Ovary (tissue), 9 donors: ENCODE measurements around the gene RIC1. TPM values are rescaled to one million over a fixed set of nuclear protein-coding genes. Genes with fewer than 3 reads are reported as not detected.

Experiments used
- DNase-seq, 5 donors: peaks; one replicate each; pipeline ENCODE4 v3.0.0-alpha.2; 2019 to 2020
- H3K27ac ChIP-seq, 2 donors: fragments of 200-600 bp; one replicate each; pipeline versions ENCODE4 v1.5.1 to v1.8.0; 2019 to 2022
- H3K27me3 ChIP-seq: fragments of 200-600 bp; one replicate; pipeline ENCODE4 v1.8.0; 2022
- H3K36me3 ChIP-seq: fragments of 200-600 bp; sonication (generic); one replicate; pipeline ENCODE4 v1.5.1; 2019
- H3K4me1 ChIP-seq: one replicate; pipeline ENCODE4 v1.8.1; 2013; ENCODE audit warnings: mild to moderate bottlenecking, moderate library complexity; ENCODE audit not compliant: insufficient read depth
- H3K4me3 ChIP-seq: fragments of 200-600 bp; sonication (generic); one replicate; pipeline ENCODE4 v1.5.1; 2017
- H3K9me3 ChIP-seq, 2 donors: fragments of 200-600 bp in 1 of 2; sonication (generic) in 1 of 2; one replicate each; pipeline versions ENCODE4 v1.5.1 to v1.8.1; 2013 to 2019; ENCODE audit warnings: mild to moderate bottlenecking in 1 of 2, moderate library complexity in 1 of 2
- CTCF ChIP-seq, 3 donors: fragments of 450-650 bp in 2 of 3; fragments of 200-600 bp in 1 of 3; IDR thresholded peaks; one replicate each; pipeline versions ENCODE4 v1.5.1 to v1.8.0; 2016 to 2022; ENCODE audit warnings: antibody characterized with exemption in 3 of 3, mild to moderate bottlenecking in 1 of 3
- EP300 ChIP-seq: sonication (generic); formaldehyde crosslinking; IDR thresholded peaks from one replicate; pipeline ENCODE4 v1.6.1; 2017; ENCODE audit warnings: antibody characterized with exemption
- POLR2A ChIP-seq: fragments of 450-650 bp; IDR thresholded peaks from one replicate; pipeline ENCODE4 v1.6.1; 2017; ENCODE audit warnings: antibody characterized with exemption, mild to moderate bottlenecking, moderate library complexity
- WGBS, 3 donors: extraction: QIAGEN DNeasy Blood & Tissue Kit in 1 of 3; methylation state at CpG; one replicate each; pipeline versions ENCODE4 v1.1.5 to v1.1.7; 2013 to 2017; 5-methylcytosine and 5-hydroxymethylcytosine counted together
- intact Hi-C, 4 donors: fragments of 100-400 bp; cut with DNase I; formaldehyde crosslinking; loops; one replicate each; pipeline versions ENCODE4 v1.11.0 to v1.15.1; 2022 to 2023
- polyA plus RNA-seq, 2 donors: library from polyadenylated mRNA; stranded (reverse); fragments of 200-250 nt in 1 of 2; fragments of 350-450 nt in 1 of 2; fragmentation: Illumina TruSeq in 1 of 2; extraction: RNeasy Lipid Tissue Mini Kit (QIAGEN cat#74804) in 1 of 2; gene quantifications; one replicate each; pipeline ENCODE4 v1.2.3, GENCODE V29; 2013 to 2014
- total RNA-seq, 7 donors: library from RNA; depleted of rRNA in 2 of 7; stranded (reverse); fragments of >200 nt in 2 of 7; fragmentation: NEBNext Ultra II Directional in 3 of 7; extraction: Animal tissue kit (Norgen Biotek cat#: 25700) in 3 of 7; gene quantifications; one replicate each; pipeline versions ENCODE4 v1.1.0 to v1.2.4, GENCODE V29; 2016 to 2023
- donor health status: DM: no; HTN: no; CAD: no; lungs with moderate emphysema.
- donor health status: DM: no; HTN: no; CAD: no.
- donor health status: Bipolar disorder and iron deficiency.
- donor health status: DM: yes; HTN: yes; CAD: no.
- donor health status: DM: no; HTN: no; CAD: no.
- donor health status: DM: yes; HTN: yes; CAD: no.

Gene RIC1
- total and polyA plus RNA-seq, 9 donors = 6.9 to 35.6 (median 18.0) TPM

GRCh38 chr9:5819174-5819573 lies 190.3 kb downstream of the RIC1 start:
- Histone ChIP-seq H3K4me1 (no peaks in the 10 kb centered on the region), H3K9me3 (no peaks in the 10 kb centered on the region), H3K4me3 (no peak overlapping the region), H3K27me3 (no peaks in the 10 kb centered on the region), H3K27ac (no peak overlapping the region), H3K36me3 (no peaks in the 10 kb centered on the region)
- intact Hi-C loops = loop anchor here in 1 of 4 donors (10.0 kb wide), 1 partner anchor 446 kb away; no protein-coding TSS in a partner anchor
- no peak for DNase-seq
- TF ChIP-seq CTCF (IDR thresholded peaks at IDR 0.05) (no peak), POLR2A (no peak), EP300 (no peak)
- WGBS, 3 donors = 76 to 81% (median 77%) methylated on average over 6 of the region's 6 CpGs

- Histone ChIP-seq H3K27me3 (no peaks in the 10 kb centered on the region), H3K27ac (no peak overlapping the region), H3K9me3 (no peaks in the 10 kb centered on the region), H3K4me3 (no peak overlapping the region), H3K36me3 (no peaks in the 10 kb centered on the region), H3K4me1 (no peaks in the 10 kb centered on the region)
- WGBS, 3 donors = 83 to 97% (median 96%) methylated on average over 1 of the region's 1 CpG
- intact Hi-C loops = no loop called here
- DNase-seq = no peak
- TF ChIP-seq CTCF (IDR thresholded peaks at IDR 0.05) = no peak
- no peak for TF ChIP-seq EP300
- TF ChIP-seq POLR2A = no peak
These were observed 191.5 kb downstream of the RIC1 start for GRCh38 chr9:5820425-5820824.

- WGBS, 3 donors = 77 to 83% (median 79%) methylated on average over 1 of the region's 1 CpG
- no peaks in the 10 kb centered on the region for H3K9me3 ChIP-seq
- no peak overlapping the region for H3K4me3 ChIP-seq
- TF ChIP-seq POLR2A = no peak
- no peak for TF ChIP-seq CTCF (IDR thresholded peaks at IDR 0.05)
- H3K27ac ChIP-seq = no peak overlapping the region
- no peak for DNase-seq
- H3K36me3 ChIP-seq = no peaks in the 10 kb centered on the region
- H3K27me3 ChIP-seq = no peaks in the 10 kb centered on the region
- intact Hi-C loops = no loop called here
- H3K4me1 ChIP-seq = no peaks in the 10 kb centered on the region
These were observed 196.3 kb downstream of the RIC1 start for GRCh38 chr9:5825223-5825622.

Other genes starting within 250 kb of the RIC1 start
- gene PLGRKT, start 191.2 kb upstream of the RIC1 start, total RNA-seq = 10 to 100 TPM in 5 of 7 donors, 1 to 10 TPM in 2; 2.9 to 24.6 (median 13.3) TPM
- gene PLGRKT, start 191.2 kb upstream of the RIC1 start, polyA plus RNA-seq = 10 to 100 TPM; 11.8 to 35.8 TPM
- gene CD274, start 178.6 kb upstream of the RIC1 start, total RNA-seq = 1 to 10 TPM in 6 of 7 donors, under 1 TPM in 1; 0.89 to 2.0 (median 1.5) TPM
- 1 to 10 TPM in 1 of 2 donors, under 1 TPM in 1; 0.57 to 6.7 TPM for gene CD274, start 178.6 kb upstream of the RIC1 start, polyA plus RNA-seq
- gene PDCD1LG2, start 118.6 kb upstream of the RIC1 start, total RNA-seq = 1 to 10 TPM in 4 of 7 donors, under 1 TPM in 3; 0.51 to 2.0 (median 1.2) TPM
- 1 to 10 TPM in 1 of 2 donors, under 1 TPM in 1; 0.70 to 5.0 TPM for gene PDCD1LG2, start 118.6 kb upstream of the RIC1 start, polyA plus RNA-seq
- 10 to 100 TPM in 6 of 7 donors, 1 to 10 TPM in 1; 9.4 to 18.3 (median 14.8) TPM for gene ERMP1, start 204.0 kb downstream of the RIC1 start, total RNA-seq
- 100 to 1,000 TPM in 1 of 2 donors, 1 to 10 TPM in 1; 8.3 to 217 TPM for gene ERMP1, start 204.0 kb downstream of the RIC1 start, polyA plus RNA-seq